Testis (tissue), 2 donors: Measurements from ENCODE around the gene SERPINB10.

ENCODE experiments used
- CTCF ChIP-seq, 3 experiments: fragments of 450-650 bp in 2 of 3; fragments of 200-600 bp in 1 of 3; sonication (generic) in 1 of 3; IDR thresholded peaks; one replicate each; pipeline ENCODE4 v1.5.1; 2016 to 2019; ENCODE audit warnings: antibody characterized with exemption in 3 of 3, mild to moderate bottlenecking in 2 of 3, moderate library complexity in 1 of 3
- POLR2A ChIP-seq: fragments of 450-650 bp; IDR thresholded peaks from one replicate; pipeline ENCODE4 v1.6.1; 2017; ENCODE audit warnings: antibody characterized with exemption, mild to moderate bottlenecking, moderate library complexity

- TF ChIP-seq POLR2A (no peak), CTCF (IDR thresholded peaks at IDR 0.05) (no peak)
These were observed 28.8 kb upstream of the SERPINB10 start for GRCh38 chr18:63878925-63879324.
